Thyroid gland (tissue), 4 donors: ENCODE data around the gene SERPINA3.

Experiments used
- CTCF ChIP-seq, 6 experiments: fragments of 200-600 bp in 3 of 6; fragments of 450-650 bp in 3 of 6; sonication (generic) in 3 of 6; IDR thresholded peaks; one replicate each; pipeline ENCODE4 v1.5.1; 2016 to 2019; ENCODE audit warnings: antibody characterized with exemption in 6 of 6, mild to moderate bottlenecking in 2 of 6, inconsistent platforms in 1 of 6, moderate library complexity in 1 of 6
- POLR2A ChIP-seq, 2 donors: fragments of 450-650 bp; IDR thresholded peaks; one replicate each; pipeline ENCODE4 v1.6.1; 2017; ENCODE audit warnings: antibody characterized with exemption in 2 of 2, mild to moderate bottlenecking in 2 of 2, moderate library complexity in 1 of 2

- TF ChIP-seq CTCF (IDR thresholded peaks at IDR 0.05) = no peak
- TF ChIP-seq POLR2A (IDR thresholded peaks at IDR 0.05) = no peak
These were observed 16.3 kb upstream of the SERPINA3 start for GRCh38 chr14:94595912-94596311.
